GM19023 (cell line): ENCODE data around the gene SCARF2.

Experiments used
- ATAC-seq: cut with Tn5 transposase; IDR thresholded peaks from one replicate; pipeline ENCODE4 v1.9.1; 2021; ENCODE audit warnings: mild to moderate bottlenecking, moderate library complexity; ENCODE audit not compliant: unreplicated experiment

The SCARF2 gene

GRCh38 chr22:20441631-20442484 lies 4.2 kb upstream of the SCARF2 start:
- ATAC-seq, result no peak

GRCh38 chr22:20440637-20441591 lies 3.3 kb upstream of the SCARF2 start:
- no peak for ATAC-seq

GRCh38 chr22:20439928-20440575 lies 2.4 kb upstream of the SCARF2 start:
- no peak for ATAC-seq

- no peak for ATAC-seq
Measured at GRCh38 chr22:20439556-20439927, 1.9 kb upstream of the SCARF2 start.

GRCh38 chr22:20438678-20439492 lies 1.3 kb upstream of the SCARF2 start:
- no peak for ATAC-seq

GRCh38 chr22:20438427-20438677 lies 727 bp upstream of the SCARF2 start:
- ATAC-seq, result no peak

GRCh38 chr22:20436768-20437612 lies 635 bp downstream of the SCARF2 start:
- ATAC-seq, result no peak

GRCh38 chr22:20436307-20436767 lies 1.3 kb downstream of the SCARF2 start:
- ATAC-seq, result no peak

GRCh38 chr22:20435436-20436306 lies 2.0 kb downstream of the SCARF2 start:
- no peak for ATAC-seq

- no peak for ATAC-seq
Measured at GRCh38 chr22:20434773-20435172, 2.9 kb downstream of the SCARF2 start.

- no peak for ATAC-seq
Measured at GRCh38 chr22:20434264-20434751, 3.3 kb downstream of the SCARF2 start.

- ATAC-seq, result no peak
Measured at GRCh38 chr22:20433686-20434241, 3.9 kb downstream of the SCARF2 start.

- no peak for ATAC-seq
Measured at GRCh38 chr22:20433191-20433590, 4.4 kb downstream of the SCARF2 start.

- no peak for ATAC-seq
Measured at GRCh38 chr22:20432244-20432686, 5.4 kb downstream of the SCARF2 start.

- ATAC-seq, result no peak
Measured at GRCh38 chr22:20431511-20432192, 6.0 kb downstream of the SCARF2 start.

- ATAC-seq, result no peak
Measured at GRCh38 chr22:20430720-20431510, 6.7 kb downstream of the SCARF2 start.
